ENCODE measurements around the gene MYL5. TPM values are rescaled to one million over a fixed set of nuclear protein-coding genes. Genes with fewer than 3 reads are reported as not detected.
"Not testable (repeated sequence)": the region's sequence is repeated elsewhere in the genome, so short reads cannot be mapped to it uniquely, and the experiment has no call there.

The MYL5 gene
- total RNA-seq, 1 experiment from 2014 or later, result 11.7 TPM

DNA sequence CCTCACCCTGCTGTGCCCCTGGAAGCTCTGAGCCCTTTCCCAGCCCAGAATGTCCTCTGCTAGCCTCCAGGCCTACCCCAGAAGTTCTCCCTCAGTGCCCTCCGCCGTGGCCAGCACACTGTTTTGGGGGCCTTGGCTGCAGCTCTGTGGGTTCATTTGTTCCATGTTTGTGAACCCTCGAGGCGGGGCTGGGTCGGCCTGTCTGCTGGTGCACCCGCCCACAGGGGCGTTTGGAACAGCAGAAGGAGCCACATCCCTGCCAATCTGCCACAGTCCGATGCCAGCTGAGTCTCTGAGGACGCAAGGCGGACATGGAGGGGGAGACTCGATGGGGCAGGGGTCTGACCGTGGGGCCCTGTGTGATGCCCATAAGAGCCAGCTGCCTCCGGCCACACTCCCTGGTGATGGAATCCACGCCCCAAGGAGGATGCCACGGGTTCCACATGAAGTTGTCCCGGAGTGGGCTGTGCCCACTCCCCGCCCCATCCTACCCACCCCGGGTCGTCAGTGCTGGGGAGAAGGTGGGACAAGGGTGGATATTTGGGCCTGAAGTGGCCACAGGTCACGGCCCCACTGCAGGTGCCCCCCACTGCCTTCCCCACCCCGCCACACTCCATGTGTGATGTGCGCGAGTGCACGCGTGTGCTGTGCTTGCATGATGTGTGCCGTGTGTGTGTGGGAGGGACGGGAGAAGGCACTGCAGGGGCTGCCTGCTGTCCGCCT lies 7.4 kb upstream of the MYL5 start:
- Histone ChIP-seq H3K9me3 (ENCODE audit: low read depth, low read length, poor library complexity, severe bottlenecking) (no peaks in the 10 kb centered on the region), H3K27ac (ENCODE audit: low read depth, low read length, poor library complexity, severe bottlenecking) (no peak overlapping the region), H3K4me3 (ENCODE audit: low read depth, low read length, poor library complexity, severe bottlenecking) (no peak overlapping the region), H3K27me3 (replicated peaks; ENCODE audit: insufficient read depth, low read depth, low read length, poor library complexity) (no peaks in the 10 kb centered on the region), H3K4me1 (ENCODE audit: insufficient read depth, low read length, poor library complexity, severe bottlenecking) (peaks cover 4% of the 10 kb centered on the region), H3K36me3 (ENCODE audit: insufficient read depth, low read length, poor library complexity, severe bottlenecking) (peaks cover 15% of the 10 kb centered on the region)
- CTCF ChIA-PET, result interaction anchor here (0.5 to 0.6 kb wide), 2 partner anchors 106 to 349 kb away, joined by 4 to 12 read pairs; no protein-coding TSS in a partner anchor
- no TSS peak for BruUV-seq (replicated peaks)
- intact Hi-C loops (cut with micrococcal nuclease; ENCODE audit: unreplicated experiment), result no loop called here
- TF ChIP-seq CTCF (conservative IDR thresholded peaks at IDR 0.05; ENCODE audit: low read depth, low read length), result no peak
- TF ChIP-seq EZH2 (IDR thresholded peaks at IDR 0.05; ENCODE audit: borderline replicate concordance, low read depth, low read length, poor library complexity, severe bottlenecking), result no peak
- POLR2A ChIA-PET (ENCODE audit: low non-redundant PET), result no interaction called here
- no peak for DNase-seq (ENCODE audit: low spot score)

- no peak overlapping the region for H3K4me3 ChIP-seq (ENCODE audit: low read depth, low read length, poor library complexity, severe bottlenecking)
- DNase-seq (ENCODE audit: low spot score), result no peak
- H3K27me3 ChIP-seq (replicated peaks; ENCODE audit: insufficient read depth, low read depth, low read length, poor library complexity), result no peaks in the 10 kb centered on the region
- no peak overlapping the region for H3K27ac ChIP-seq (ENCODE audit: low read depth, low read length, poor library complexity, severe bottlenecking)
- no peak for TF ChIP-seq EZH2 (IDR thresholded peaks at IDR 0.05; ENCODE audit: borderline replicate concordance, low read depth, low read length, poor library complexity, severe bottlenecking)
- no peak for TF ChIP-seq CTCF (conservative IDR thresholded peaks at IDR 0.05; ENCODE audit: low read depth, low read length)
- no peaks in the 10 kb centered on the region for H3K9me3 ChIP-seq (ENCODE audit: low read depth, low read length, poor library complexity, severe bottlenecking)
- ChIA-PET CTCF (interaction anchor here (0.5 kb wide), 1 partner anchor 350 kb away, joined by 12 read pairs; no protein-coding TSS in a partner anchor), POLR2A (ENCODE audit: low non-redundant PET) (no interaction called here)
- peaks cover 20% of the 10 kb centered on the region for H3K36me3 ChIP-seq (ENCODE audit: insufficient read depth, low read length, poor library complexity, severe bottlenecking)
- peaks cover 4% of the 10 kb centered on the region for H3K4me1 ChIP-seq (ENCODE audit: insufficient read depth, low read length, poor library complexity, severe bottlenecking)
- no TSS peak for BruUV-seq (replicated peaks)
- intact Hi-C loops (cut with micrococcal nuclease; ENCODE audit: unreplicated experiment), result no loop called here
Measured at GRCh38 chr4:667545-667925, 6.8 kb upstream of the MYL5 start.

DNA sequence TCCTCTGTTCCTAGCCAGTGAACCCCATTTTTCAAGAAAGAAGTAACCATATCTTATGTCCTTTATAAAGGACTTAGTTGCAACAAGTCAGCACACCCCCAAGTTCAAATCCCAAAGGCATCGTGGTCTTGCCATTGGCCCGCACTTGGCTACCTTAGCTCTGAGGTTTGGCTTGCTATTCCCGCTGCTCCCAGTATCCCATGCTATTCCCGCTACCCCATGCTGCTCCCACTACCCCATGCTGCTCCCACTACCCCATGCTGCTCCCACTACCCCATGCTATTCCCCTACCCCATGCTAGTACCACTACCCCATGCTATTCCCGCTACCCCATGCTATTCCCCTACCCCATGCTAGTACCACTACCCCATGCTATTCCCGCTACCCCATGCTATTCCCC lies 6.1 kb upstream of the MYL5 start:
- H3K36me3 ChIP-seq (ENCODE audit: insufficient read depth, low read length, poor library complexity, severe bottlenecking), result peaks cover 22% of the 10 kb centered on the region
- H3K27me3 ChIP-seq (replicated peaks; ENCODE audit: insufficient read depth, low read depth, low read length, poor library complexity); intact Hi-C loops (cut with micrococcal nuclease; ENCODE audit: unreplicated experiment); H3K9me3 ChIP-seq (ENCODE audit: low read depth, low read length, poor library complexity, severe bottlenecking); CTCF ChIA-PET; DNase-seq (ENCODE audit: low spot score); POLR2A ChIA-PET (ENCODE audit: low non-redundant PET); BruUV-seq (replicated peaks); H3K4me3 ChIP-seq (ENCODE audit: low read depth, low read length, poor library complexity, severe bottlenecking); H3K27ac ChIP-seq (ENCODE audit: low read depth, low read length, poor library complexity, severe bottlenecking): not testable (repeated sequence)
- peaks cover 10% of the 10 kb centered on the region for H3K4me1 ChIP-seq (ENCODE audit: insufficient read depth, low read length, poor library complexity, severe bottlenecking)

DNA sequence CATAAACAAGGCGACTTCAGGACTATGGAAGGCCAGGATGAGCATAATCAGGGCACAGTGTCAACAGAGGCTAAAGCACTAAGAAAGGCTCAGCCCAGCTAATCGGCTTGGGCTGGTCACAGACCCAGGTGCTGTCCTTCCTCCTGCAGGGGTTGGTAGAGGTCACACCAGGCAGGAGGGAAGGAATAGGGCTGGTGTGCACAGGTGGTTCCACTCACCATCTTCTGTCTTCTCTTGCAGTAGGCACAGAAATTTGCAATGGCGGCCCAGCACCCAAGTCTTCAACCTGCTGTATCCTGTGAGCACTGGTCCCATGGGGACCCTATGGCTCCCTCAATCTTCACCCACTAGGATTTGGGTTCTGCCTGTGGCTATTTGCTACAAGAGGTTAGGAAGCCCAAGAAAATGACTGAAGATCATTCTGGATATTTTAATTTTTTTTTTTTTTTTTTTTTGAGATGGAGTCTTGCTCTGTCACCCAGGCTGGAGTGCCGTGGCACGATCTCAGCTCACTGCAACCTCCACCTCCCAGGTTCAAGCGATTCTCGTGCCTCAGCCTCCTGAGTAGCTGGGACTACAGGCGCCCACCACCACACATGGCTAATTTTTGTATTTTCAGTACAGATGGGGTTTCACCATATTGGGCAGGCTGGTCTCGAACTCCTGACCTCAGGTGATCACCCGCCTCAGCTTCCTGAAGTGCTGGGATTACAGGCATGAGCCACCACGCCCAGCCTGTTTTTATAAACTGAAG lies 4.4 kb upstream of the MYL5 start:
- POLR2A ChIA-PET (ENCODE audit: low non-redundant PET); CTCF ChIA-PET; DNase-seq (ENCODE audit: low spot score); H3K4me3 ChIP-seq (ENCODE audit: low read depth, low read length, poor library complexity, severe bottlenecking); H3K4me1 ChIP-seq (ENCODE audit: insufficient read depth, low read length, poor library complexity, severe bottlenecking); intact Hi-C loops (cut with micrococcal nuclease; ENCODE audit: unreplicated experiment); H3K27me3 ChIP-seq (replicated peaks; ENCODE audit: insufficient read depth, low read depth, low read length, poor library complexity); BruUV-seq (replicated peaks); H3K27ac ChIP-seq (ENCODE audit: low read depth, low read length, poor library complexity, severe bottlenecking); H3K9me3 ChIP-seq (ENCODE audit: low read depth, low read length, poor library complexity, severe bottlenecking): not testable (repeated sequence)
- peaks cover 22% of the 10 kb centered on the region for H3K36me3 ChIP-seq (ENCODE audit: insufficient read depth, low read length, poor library complexity, severe bottlenecking)

All from A673 (cell line).